K562 (cell line): ENCODE measurements around the gene GPR108. TPM values are rescaled to one million over a fixed set of nuclear protein-coding genes. Genes with fewer than 3 reads are reported as not detected.

Experiments
- ATF1 ChIP-seq, 2 experiments: fragments of 450-650 bp in 1 of 2; IDR thresholded peaks; 2 replicates each; pipeline ENCODE4 v1.6.1; 2016; ENCODE audit warnings: missing compliant biosample characterization in 1 of 2, missing genetic modification characterization in 1 of 2
- BRD4 ChIP-seq: fragments of 200-600 bp; sonication (generic); IDR thresholded peaks from 2 replicates; pipeline ENCODE4 v1.6.1; 2017; ENCODE audit warnings: inconsistent platforms
- FOXP1 ChIP-seq: sonication (generic); formaldehyde crosslinking; IDR thresholded peaks from 2 replicates; pipeline ENCODE4 v1.8.0; 2022; ENCODE audit warnings: mild to moderate bottlenecking, missing genetic modification reagents
- LEF1 ChIP-seq: fragments of 450-650 bp; IDR thresholded peaks from 2 replicates; pipeline ENCODE4 v1.6.1; 2016; ENCODE audit warnings: mild to moderate bottlenecking
- PRDM10 ChIP-seq: fragments of 450-650 bp; IDR thresholded peaks from 2 replicates; pipeline ENCODE4 v1.6.1; 2018; ENCODE audit not compliant: partially characterized antibody
- SNRNP70 ChIP-seq: fragments of 200-400 bp; formaldehyde crosslinking; optimal IDR thresholded peaks from 2 replicates; pipeline ENCODE3; 2017; ENCODE audit warnings: low read depth, low read length
- SP1 ChIP-seq: sonication (generic); formaldehyde crosslinking; IDR thresholded peaks from 2 replicates; pipeline ENCODE4 v1.8.1; 2022; ENCODE audit warnings: mild to moderate bottlenecking, missing genetic modification reagents
- STAT5B ChIP-seq: fragments of 250-450 bp; sonication (Bioruptor Pico); IDR thresholded peaks from 2 replicates; pipeline ENCODE4 v1.8.0; 2021; ENCODE audit warnings: mild to moderate bottlenecking, inconsistent platforms
- TSHZ1 ChIP-seq: fragments of 250-450 bp; sonication (Bioruptor Pico); IDR thresholded peaks from 2 replicates; pipeline ENCODE4 v1.4.0; 2020; ENCODE audit warnings: mild to moderate bottlenecking, moderate library complexity
- UBTF ChIP-seq, 2 experiments: IDR thresholded peaks; 2 replicates each; pipeline ENCODE4 v1.6.1; 2012; ENCODE audit warnings: improper control_type of control experiment in 2 of 2, low read depth in 2 of 2, low read length in 2 of 2, borderline replicate concordance in 1 of 2
- ZHX1 ChIP-seq: fragments of 150-350 bp; conservative IDR thresholded peaks from 2 replicates; pipeline ENCODE4 v1.6.1; 2014; ENCODE audit warnings: low read length
- ZNF263 ChIP-seq: sonication (generic); formaldehyde crosslinking; IDR thresholded peaks from 2 replicates; pipeline ENCODE4 v1.8.0; 2022; ENCODE audit warnings: mild to moderate bottlenecking, missing genetic modification reagents, borderline replicate concordance
- ZNF644 ChIP-seq: fragments of 200-800 bp; sonication (Bioruptor generic); IDR thresholded peaks from 2 replicates; pipeline ENCODE4 v1.6.1; 2016; ENCODE audit warnings: low read depth, missing genetic modification characterization, missing compliant biosample characterization
- ZNF695 ChIP-seq: fragments of 450-650 bp; formaldehyde crosslinking; IDR thresholded peaks from 2 replicates; pipeline ENCODE4 v1.4.0; 2020; ENCODE audit warnings: mild to moderate bottlenecking, moderate library complexity
- ZNF717 ChIP-seq: fragments of 250-450 bp; sonication (Bioruptor Pico); IDR thresholded peaks from 2 replicates; pipeline ENCODE4 v1.5.0; 2021
- polyA plus RNA-seq, 8 experiments: library from polyadenylated mRNA; depleted of rRNA in 4 of 8; stranded (reverse) in 5 of 8; unstranded in 3 of 8; fragments of >200 nt; fragmentation: Nextera tagmentation in 2 of 8; fragmentation: Illumina TruSeq in 1 of 8; extraction: Ambion mirVana in 2 of 8; extraction: Trizol in 1 of 8; gene quantifications; 2 replicates each; pipeline versions ENCODE4 v1.2.1 to v1.2.3, GENCODE V29; 2011 to 2014; ENCODE audit warnings: inconsistent platforms in 1 of 8, missing spikeins in 1 of 8
- total RNA-seq, 7 experiments: library from RNA; depleted of rRNA in 6 of 7; stranded (reverse); fragments of >200 nt in 6 of 7; fragmentation: Illumina TruSeq in 2 of 7; extraction: Trizol in 2 of 7; gene quantifications; 2 replicates each; pipeline versions ENCODE4 v1.2.1 to v1.2.3, GENCODE V29; 2011 to 2021; ENCODE audit warnings: low replicate concordance in 1 of 7

Gene GPR108
- total and polyA plus RNA-seq, 9 of the 15 experiments (the other 6 are each of a cell fraction or from before 2014, with no cell fraction given), result 2.4 to 33.2 (median 24.4) TPM

GRCh38 chr19:6736169-6736916 is 1.0 kb downstream of the GPR108 start (continued):
- TF ChIP-seq TSHZ1, result no peak
- TF ChIP-seq ZNF644 (tag), result no peak
- TF ChIP-seq LEF1, result 0 out of 2 replicates have a peak, but pooled peaks have one; percentile 21
- TF ChIP-seq FOXP1 (CRISPR knock-in tag), result no peak
- no peak for TF ChIP-seq BRD4
- no peak for TF ChIP-seq ZNF695 (CRISPR knock-in tag)
- peak; percentile 88 to 97; a peak in 3 of 4 replicates for TF ChIP-seq UBTF (IDR thresholded peaks at IDR 0.05; ENCODE audit: borderline replicate concordance in 1 of 2, low read depth in 2 of 2, low read length in 2 of 2)
- no peak for TF ChIP-seq SNRNP70
- no peak for TF ChIP-seq ATF1 (CRISPR knock-in tag; IDR thresholded peaks at IDR 0.05)
- TF ChIP-seq ATF1 (tag; IDR thresholded peaks at IDR 0.05), result peak; percentile 86
- peak; percentile 77 for TF ChIP-seq SP1 (CRISPR knock-in tag)
- no peak for TF ChIP-seq ZHX1
- no peak for TF ChIP-seq ZNF717 (CRISPR knock-in tag)
- no peak for TF ChIP-seq ZNF263 (CRISPR knock-in tag)
- peak; percentile 85 for TF ChIP-seq PRDM10
- no peak for TF ChIP-seq STAT5B (CRISPR knock-in tag)
